Occipital lobe (tissue), 2 donors: ENCODE measurements around the gene CGGBP1. TPM values are rescaled to one million over a fixed set of nuclear protein-coding genes. Genes with fewer than 3 reads are reported as not detected.

Experiments used
- DNase-seq: peaks from one replicate; lab custom pipeline; 2025; lab: John Stamatoyannopoulos, UW
- total RNA-seq: library from RNA; depleted of rRNA; stranded (reverse); fragments of >200 nt; gene quantifications from one replicate; pipeline ENCODE4 v1.2.3, GENCODE V29; 2014

Gene CGGBP1
- total RNA-seq, result 158 TPM

- DNase-seq, result peak; percentile 98
Measured at GRCh38 chr3:88058581-88059379, at the start of gene CGGBP1, which contains the start of gene ZNF654. Gene CGGBP1 (minus strand): TSS chr3:88059005. CDS start chr3:88055976, 3,029 bp downstream. Gene ZNF654 (plus strand): TSS chr3:88059255. CDS start chr3:88059320, 65 bp downstream.

GRCh38 chr3:88105325-88105724 is 46.5 kb upstream of the CGGBP1 start:
- no peak for DNase-seq

- DNase-seq, result no peak
Measured at GRCh38 chr3:88101142-88101541, 42.3 kb upstream of the CGGBP1 start.

- DNase-seq, result no peak
Measured at GRCh38 chr3:88093266-88093665, 34.5 kb upstream of the CGGBP1 start.

GRCh38 chr3:88092270-88092669 is 33.5 kb upstream of the CGGBP1 start:
- no peak for DNase-seq

- no peak for DNase-seq
Measured at GRCh38 chr3:88090681-88091080, 31.9 kb upstream of the CGGBP1 start.

- DNase-seq, result no peak
Measured at GRCh38 chr3:88084097-88084501, 25.3 kb upstream of the CGGBP1 start.

- no peak for DNase-seq
Measured at GRCh38 chr3:88082854-88083253, 24.0 kb upstream of the CGGBP1 start.

- DNase-seq, result no peak
Measured at GRCh38 chr3:88078932-88079331, 20.1 kb upstream of the CGGBP1 start.

- DNase-seq, result no peak
Measured at GRCh38 chr3:88076712-88077111, 17.9 kb upstream of the CGGBP1 start.

GRCh38 chr3:88075497-88075896 is 16.7 kb upstream of the CGGBP1 start:
- DNase-seq, result no peak

- DNase-seq, result no peak
Measured at GRCh38 chr3:88075072-88075471, 16.3 kb upstream of the CGGBP1 start.

GRCh38 chr3:88061746-88062145 is 2.9 kb upstream of the CGGBP1 start:
- no peak for DNase-seq

- no peak for DNase-seq
Measured at GRCh38 chr3:88059380-88060170, 770 bp upstream of the CGGBP1 start.

- no peak for DNase-seq
Measured at GRCh38 chr3:88058306-88058580, 562 bp downstream of the CGGBP1 start.

GRCh38 chr3:88057630-88058305 is 1.0 kb downstream of the CGGBP1 start:
- no peak for DNase-seq

- DNase-seq, result no peak
Measured at GRCh38 chr3:88046766-88047165, 12.0 kb downstream of the CGGBP1 start.

GRCh38 chr3:88044411-88044810 is 14.4 kb downstream of the CGGBP1 start:
- DNase-seq, result no peak

GRCh38 chr3:88041005-88041404 is 17.8 kb downstream of the CGGBP1 start:
- no peak for DNase-seq

- DNase-seq, result no peak
Measured at GRCh38 chr3:88040529-88040928, 18.3 kb downstream of the CGGBP1 start.

- DNase-seq, result no peak
Measured at GRCh38 chr3:88038566-88038965, 20.2 kb downstream of the CGGBP1 start.

- no peak for DNase-seq
Measured at GRCh38 chr3:88036221-88036620, 22.6 kb downstream of the CGGBP1 start.
